Neural cell (in vitro differentiated cells): ENCODE results near the gene TNP2.

Experiments
- EZH2 ChIP-seq: fragments of 200-600, 300-800 bp; shearing (Covaris generic), sonication (generic); IDR thresholded peaks from 2 replicates; pipeline ENCODE4 v1.6.1; 2014; ENCODE audit warnings: antibody characterized with exemption, low read length, borderline replicate concordance, mild to moderate bottlenecking; ENCODE audit not compliant: insufficient read depth, poor library complexity, severe bottlenecking
- TF ChIP-seq, protein P1 (sequence below): fragments of 450-650 bp; IDR thresholded peaks from 2 replicates; pipeline ENCODE4 v1.5.1; 2014; ENCODE audit warnings: antibody characterized with exemption, mild to moderate bottlenecking, moderate library complexity; ENCODE audit not compliant: poor library complexity, severe bottlenecking

DNA sequence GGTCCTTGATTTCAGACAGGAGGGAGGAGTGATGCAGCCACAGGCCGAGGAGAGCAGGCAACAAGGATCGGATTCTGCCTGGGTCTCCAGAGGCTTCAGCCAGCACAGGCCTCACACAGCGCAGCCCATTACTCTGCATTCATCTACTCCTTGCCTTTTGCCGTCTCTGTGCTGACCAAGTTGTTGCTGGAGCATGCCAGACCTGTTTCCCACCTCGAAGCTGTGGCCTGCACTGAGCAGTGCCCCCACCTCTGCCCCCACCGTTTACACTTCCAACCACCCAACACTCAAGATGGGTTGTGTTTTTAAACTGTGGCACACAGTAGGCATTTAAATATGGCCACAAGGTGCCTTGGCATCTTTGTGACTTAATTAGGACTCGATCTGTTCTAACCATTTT, 5.8 kb upstream of the TNP2 start:
- TF ChIP-seq, protein P1, sequence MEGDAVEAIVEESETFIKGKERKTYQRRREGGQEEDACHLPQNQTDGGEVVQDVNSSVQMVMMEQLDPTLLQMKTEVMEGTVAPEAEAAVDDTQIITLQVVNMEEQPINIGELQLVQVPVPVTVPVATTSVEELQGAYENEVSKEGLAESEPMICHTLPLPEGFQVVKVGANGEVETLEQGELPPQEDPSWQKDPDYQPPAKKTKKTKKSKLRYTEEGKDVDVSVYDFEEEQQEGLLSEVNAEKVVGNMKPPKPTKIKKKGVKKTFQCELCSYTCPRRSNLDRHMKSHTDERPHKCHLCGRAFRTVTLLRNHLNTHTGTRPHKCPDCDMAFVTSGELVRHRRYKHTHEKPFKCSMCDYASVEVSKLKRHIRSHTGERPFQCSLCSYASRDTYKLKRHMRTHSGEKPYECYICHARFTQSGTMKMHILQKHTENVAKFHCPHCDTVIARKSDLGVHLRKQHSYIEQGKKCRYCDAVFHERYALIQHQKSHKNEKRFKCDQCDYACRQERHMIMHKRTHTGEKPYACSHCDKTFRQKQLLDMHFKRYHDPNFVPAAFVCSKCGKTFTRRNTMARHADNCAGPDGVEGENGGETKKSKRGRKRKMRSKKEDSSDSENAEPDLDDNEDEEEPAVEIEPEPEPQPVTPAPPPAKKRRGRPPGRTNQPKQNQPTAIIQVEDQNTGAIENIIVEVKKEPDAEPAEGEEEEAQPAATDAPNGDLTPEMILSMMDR: no peak
- TF ChIP-seq EZH2: no peak
